HG03280 (cell line): ENCODE results near the gene ATXN7L1.
"Not testable (repeated sequence)": the region's sequence is repeated elsewhere in the genome, so short reads cannot be mapped to it uniquely, and the experiment has no call there.

Source experiments
- ATAC-seq: cut with Tn5 transposase; IDR thresholded peaks from one replicate; pipeline ENCODE4 v1.9.1; 2021; ENCODE audit warnings: mild to moderate bottlenecking, moderate library complexity; ENCODE audit not compliant: unreplicated experiment

The ATXN7L1 gene

DNA sequence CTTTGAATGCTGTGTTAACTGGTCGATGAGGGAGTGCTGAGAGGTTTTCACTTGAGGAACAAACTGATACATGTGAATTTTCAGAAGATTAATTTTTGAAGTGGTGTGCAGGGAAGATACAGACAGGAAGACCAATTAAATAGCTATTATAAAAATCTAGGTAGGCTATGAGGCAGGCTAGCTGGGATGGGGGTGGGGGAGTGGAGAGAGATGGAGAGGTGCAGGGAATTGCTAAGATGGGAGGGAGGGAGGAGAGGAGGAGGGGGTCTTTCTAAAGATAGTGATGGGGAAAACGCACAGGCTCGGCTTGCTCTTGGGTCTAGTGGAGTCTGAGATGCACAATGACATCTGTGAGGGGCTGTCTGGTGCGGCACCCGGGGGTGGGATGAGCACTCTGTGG is 15.2 kb downstream of the ATXN7L1 start:
- ATAC-seq, result no peak

DNA sequence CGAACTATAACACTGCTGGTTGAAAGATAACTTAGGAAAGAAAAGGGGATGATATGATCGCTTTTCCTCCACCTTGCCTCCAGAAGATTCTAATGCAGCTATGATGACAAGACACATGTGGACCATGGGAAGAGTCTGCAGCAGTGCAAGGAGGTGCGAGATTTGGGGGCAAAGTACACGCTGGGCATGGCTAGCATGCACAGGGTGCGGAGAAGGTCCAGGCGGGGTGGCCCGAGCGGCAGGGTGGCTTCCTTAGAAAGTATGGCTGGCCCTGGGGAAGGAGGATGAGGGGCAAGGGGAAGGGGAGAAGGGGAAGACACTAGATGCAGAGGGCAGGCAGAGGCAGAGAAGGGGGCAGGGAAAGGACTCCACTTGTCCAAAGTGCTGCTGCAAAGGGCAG is 15.6 kb downstream of the ATXN7L1 start:
- no peak for ATAC-seq

DNA sequence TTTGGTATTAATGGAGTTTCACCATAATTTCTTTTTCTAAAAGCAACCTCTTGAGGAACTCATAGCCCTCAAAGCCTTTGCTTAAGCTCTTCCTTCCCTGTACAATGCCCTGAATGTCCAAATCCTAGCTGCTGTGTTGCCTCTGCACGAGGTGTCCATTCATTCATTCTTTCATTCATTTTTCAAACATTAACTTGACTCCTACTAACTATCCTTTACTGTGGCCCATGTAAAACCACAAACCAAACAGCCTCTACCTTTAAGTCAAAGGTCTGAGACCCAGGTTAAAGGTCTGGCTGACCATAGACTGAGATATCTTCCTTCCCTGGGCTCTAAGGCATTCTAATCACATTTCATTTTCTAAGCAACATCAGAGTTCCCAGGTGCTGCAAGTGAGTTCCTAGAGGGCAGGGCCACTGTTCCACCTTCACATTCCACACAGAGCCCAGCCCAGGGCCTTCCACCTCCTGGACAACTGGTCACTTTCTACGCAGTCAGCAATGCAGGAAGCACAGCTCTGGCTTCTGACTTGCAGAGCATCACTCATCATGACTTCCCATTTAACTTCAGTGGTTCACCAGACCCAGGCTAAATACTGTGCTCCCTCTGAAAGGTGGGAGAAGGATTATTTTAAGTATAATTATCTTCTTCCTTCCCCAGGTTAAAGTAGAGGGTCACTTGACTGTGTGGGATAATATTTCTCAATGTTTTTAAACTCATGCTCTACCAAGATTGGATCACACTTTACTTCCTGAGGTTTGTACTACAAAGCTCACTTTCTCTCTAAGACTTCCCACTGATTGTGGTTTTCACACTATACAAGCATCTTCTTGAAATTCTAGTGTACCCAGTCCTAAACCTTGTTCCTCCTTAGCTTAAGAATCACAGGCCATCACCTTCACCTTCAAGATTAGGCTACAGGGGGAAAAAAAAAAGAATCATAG is 19.1 kb downstream of the ATXN7L1 start:
- ATAC-seq, result no peak

DNA sequence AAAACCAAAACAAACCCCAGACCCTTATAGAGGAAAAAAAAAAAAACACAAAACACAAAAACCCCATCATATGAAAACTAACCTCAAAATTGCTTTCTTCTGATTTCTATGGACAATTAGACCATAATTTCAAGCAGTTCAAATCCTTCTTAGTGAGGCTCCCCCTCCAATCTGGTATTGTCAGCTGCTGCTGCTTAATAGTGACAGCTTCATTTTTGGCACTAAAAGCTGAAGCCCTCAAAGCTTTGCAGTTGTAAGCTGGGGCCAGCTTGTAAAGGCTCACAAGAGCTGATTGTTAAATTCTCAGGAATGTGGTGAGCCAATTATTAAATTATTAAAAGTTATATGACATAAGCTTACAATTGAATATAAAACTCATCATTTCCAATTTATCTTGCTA is 21.9 kb downstream of the ATXN7L1 start:
- ATAC-seq, result no peak

DNA sequence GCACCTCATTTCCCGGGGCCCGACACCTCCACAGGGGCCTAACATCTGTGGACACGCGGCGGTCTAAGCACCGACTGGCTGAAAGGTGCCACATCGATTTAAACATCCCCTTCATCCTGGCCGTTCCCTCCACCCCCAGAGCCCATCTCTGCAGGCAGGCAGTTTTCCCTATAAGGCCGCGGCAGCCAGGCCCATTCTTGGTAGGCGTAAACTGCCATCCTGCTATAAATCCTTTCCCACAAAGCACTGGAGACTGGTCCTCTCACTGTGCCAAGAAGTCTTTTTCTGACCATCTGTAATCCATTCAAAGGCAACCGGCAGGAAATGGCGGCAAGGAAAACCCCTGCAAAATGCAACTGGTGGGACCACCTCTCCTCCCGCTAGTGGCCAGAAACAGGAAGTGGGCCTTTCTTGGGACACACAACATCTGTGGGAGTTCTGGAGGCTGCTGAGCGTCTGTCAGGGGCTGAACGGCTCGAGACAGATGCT is 22.4 kb downstream of the ATXN7L1 start:
- no peak for ATAC-seq

DNA sequence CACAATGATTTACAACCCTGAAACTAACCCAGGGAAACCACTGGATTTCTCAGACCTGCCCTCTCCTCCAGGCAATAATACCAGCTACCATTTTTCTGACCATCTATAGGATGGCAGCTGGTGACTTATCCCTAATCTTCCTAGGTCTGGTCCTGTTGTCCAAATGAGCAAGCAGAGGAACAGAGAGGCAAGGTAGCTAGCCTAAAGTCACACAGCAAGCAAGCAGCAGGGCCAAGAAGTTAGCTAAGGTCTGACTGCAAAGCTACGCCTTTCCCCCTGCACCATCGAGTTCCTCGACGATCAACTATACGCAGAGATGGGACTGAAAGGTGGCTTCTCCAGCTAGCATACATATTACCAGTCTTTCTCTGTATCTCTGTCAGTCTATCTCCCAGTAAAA is 25.3 kb downstream of the ATXN7L1 start:
- ATAC-seq, result no peak

DNA sequence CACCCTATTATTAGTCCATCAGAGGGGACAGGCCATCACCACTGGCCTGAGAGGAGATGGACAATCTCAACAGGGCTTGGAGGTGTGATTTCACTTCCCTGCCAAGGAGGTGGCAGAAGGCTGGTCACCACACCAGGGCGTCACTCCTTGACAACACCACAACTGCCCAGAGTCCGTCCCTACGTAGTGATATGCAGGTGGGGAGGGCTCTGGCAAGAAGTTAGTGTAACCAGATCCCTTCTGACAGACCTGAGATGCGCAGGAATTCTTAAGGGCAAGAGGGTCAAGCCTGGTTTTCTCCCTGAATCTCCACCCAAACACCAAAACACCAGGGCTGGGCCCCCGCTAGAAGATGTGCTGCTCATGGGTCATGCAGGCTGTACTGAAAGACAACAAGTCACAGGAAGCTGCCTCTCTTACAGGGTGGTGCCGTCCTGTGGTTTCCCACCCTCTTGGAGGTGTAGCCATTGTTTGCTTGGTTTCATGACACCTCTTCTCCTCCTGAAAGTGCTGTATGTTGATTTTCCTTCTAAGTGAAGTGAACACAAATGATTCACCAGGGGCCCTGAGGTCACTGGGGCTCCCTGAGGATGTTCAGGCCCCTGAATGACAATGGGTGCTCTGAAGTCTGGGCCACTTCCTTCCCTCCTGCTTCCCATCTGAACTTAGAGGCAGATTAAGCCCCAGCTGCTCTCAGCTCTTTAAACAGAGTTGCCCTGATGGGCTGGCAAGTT is 27.1 kb downstream of the ATXN7L1 start:
- no peak for ATAC-seq

DNA sequence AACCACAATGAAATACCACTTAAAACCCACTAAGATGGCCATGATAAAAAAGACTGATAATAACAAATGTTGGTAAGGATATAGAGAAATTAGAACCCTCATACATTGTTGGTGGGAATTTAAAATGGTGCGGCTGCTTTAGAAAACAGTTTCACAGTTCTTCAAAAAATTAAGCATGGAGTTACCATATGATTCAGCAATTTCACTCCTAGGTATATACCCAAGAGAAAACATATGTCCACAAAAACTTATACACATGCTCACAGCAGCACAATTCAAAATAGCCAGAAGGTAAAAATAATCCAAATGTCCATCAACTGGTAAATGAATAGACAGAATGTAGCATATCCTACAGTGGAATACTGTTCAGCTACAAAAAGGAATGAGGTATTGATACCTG is 30.0 kb downstream of the ATXN7L1 start:
- no peak for ATAC-seq

DNA sequence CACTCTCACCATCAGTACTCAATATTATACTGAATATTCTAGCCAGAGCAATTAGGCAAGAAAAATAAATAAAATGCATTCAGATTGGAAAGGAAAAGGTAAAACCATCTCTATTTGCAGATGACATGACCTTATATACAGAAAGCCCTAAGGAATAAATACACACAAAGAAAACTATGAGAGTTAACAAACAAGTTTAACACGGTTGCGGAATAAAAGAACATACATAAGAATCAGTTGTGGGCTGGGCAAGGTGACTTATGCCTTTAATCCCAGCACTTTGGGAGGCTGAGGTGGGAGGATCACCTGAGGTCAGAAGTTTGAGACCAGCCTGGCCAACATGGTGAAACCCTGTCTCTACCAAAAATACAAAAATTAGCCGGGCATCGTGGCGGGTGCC is 31.7 kb downstream of the ATXN7L1 start:
- ATAC-seq, result not testable (repeated sequence)

DNA sequence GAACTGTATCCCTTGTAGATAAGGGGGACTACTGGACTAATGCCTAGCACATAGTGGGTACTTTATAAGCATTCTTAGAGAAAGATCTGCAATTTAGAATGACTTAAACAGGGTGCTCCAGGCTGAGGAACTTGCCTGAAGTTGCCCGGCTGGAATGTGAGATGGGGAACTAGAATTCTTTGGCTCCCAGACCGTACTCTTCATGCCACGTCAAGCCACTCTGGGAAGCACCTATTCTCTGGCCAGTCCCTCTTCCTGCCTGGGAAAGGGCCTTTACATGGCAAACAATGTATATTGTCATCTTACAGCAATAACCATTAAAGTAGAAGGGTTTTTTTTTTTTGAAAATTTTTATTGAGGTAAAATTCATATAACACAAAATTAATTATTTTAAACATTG is 34.5 kb downstream of the ATXN7L1 start:
- ATAC-seq, result no peak

DNA sequence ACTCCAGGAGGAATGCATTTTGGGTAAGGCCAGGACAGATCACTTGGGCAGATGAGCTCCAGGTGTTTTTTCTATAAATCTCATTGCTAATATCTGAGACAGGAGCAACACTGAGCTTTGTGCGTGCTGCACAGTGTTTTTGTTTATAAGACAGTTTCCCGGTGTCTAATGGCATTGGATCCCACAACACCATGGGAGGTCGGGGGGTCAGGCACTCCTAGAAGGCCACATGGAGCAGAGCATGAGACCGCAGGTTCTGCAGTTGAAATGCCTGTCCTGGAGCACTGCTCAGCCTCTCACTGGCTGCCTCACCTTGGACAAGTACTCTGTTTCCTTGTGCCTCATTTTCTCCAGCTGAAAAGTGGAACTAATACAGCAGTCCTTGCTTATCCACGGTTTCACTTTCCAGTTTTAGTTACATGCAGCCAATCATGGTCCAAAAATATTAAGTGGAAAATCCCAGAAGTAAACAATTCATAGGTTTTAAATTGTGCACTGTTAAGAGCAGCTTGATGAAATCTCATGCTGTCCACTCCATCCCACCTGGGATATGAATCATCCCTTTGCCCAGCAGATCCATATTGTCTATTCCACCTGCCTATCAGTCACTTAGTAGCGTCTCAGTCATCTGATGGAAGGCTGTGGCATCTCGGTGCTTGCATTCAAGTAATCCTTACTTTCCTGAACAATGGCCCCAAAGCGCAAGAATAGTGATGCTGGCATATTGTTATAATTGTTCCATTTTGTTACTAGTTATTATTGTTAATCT is 35.2 kb downstream of the ATXN7L1 start:
- ATAC-seq, result no peak

DNA sequence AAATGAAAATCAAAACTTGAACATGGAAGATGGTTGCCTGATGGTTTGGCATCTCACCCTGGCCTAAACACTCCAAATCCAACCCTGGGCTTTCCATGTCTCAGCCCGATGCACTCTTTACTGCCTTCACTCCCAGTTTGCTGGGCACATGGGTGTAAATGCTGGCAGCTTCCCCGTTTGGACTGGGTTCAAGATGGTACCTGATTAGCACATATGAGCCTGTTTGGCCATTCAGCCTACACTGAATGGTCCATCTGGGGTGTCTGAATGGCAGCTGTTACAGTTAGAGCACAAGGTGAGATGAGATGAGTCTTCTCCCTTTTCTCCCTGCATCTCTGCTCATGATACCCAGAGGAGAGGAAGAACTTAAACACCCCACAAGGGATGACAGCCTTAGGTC is 37.1 kb downstream of the ATXN7L1 start:
- ATAC-seq, result no peak

DNA sequence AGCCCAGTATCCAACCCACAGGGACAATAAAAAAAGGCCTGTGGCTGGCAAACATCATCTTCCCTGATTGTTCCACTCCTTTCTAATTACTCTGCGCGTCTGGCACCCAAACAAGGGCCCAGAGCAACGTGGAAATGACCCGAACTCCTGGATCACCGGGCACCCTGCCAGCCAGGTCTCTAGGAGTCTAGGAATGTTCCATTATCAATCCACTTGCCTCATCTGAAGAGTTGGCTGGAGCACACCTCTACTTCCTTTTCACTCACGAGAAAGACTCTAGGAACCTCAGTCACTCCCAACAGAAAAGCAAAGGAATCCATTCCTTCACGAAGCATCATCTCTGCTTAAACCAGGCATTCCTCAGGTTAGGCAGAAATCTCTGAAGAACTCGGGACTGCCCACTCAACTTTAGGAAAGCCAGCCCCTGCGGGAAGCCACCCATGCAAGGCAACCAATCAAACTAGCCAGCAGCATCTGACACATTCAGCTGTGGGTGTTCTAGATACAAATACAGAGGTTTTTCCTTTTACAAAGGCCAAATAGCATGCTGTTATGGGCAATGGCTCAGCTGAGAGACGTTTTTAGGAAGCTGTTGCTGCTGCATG is 37.7 kb downstream of the ATXN7L1 start:
- ATAC-seq, result no peak

DNA sequence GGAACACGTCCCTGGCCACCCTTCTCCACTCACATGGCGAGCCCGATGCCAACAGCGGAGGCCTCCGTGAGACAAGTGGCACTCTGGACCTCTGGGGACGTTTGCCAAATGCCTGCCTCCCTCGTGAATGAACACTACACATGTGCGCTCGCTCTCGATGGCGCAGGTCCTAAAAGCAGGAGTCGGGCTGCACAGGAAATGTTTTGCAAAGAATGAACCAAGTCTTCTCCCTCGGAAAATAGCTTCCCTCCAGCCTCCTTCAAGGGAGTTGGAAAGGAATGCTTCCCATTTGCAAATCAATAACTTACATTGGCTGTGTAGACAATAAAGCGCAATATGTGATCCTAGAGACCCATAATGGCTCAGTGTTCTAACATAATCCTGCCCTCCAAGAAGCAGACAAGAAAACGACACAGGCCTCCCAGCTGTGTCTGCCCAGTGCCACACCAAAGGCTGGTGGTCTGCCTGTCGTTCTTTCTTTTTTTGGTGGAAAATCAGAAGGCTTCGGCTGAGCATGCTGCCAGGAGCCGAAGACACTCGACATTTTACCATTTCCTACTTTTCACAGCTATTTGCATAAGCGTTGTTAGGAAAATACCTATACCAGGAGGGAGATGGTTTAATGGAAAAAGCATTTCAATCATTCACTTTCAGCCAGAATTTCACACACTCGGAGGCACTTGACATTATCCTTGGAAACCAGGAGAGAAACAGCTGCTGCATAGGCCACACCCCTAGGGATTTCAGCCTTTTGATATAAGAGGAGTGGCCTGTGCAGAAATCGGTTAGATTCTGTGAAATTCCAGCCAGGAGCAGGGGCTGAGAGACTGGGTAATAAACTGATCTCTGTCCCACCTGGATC is 38.4 kb downstream of the ATXN7L1 start:
- no peak for ATAC-seq

DNA sequence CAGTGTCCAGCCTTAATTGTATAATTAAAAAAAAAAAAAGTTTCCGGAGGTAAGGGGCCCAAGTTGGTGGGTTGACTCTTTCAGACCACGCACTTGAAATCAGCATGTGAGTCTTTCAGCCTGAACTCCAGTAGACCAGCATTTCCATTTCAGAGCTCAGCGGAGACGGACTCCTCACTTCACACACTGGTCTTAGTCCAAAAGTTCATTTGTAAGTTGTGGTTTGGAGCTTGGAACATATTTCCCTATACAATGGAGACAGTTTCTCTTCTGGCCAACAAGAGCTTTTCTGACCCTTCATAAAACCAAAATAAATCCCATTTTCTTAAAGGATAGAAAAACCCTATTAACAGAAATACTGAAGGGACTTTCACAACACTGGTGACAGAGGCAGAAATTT is 41.0 kb downstream of the ATXN7L1 start:
- ATAC-seq, result no peak

DNA sequence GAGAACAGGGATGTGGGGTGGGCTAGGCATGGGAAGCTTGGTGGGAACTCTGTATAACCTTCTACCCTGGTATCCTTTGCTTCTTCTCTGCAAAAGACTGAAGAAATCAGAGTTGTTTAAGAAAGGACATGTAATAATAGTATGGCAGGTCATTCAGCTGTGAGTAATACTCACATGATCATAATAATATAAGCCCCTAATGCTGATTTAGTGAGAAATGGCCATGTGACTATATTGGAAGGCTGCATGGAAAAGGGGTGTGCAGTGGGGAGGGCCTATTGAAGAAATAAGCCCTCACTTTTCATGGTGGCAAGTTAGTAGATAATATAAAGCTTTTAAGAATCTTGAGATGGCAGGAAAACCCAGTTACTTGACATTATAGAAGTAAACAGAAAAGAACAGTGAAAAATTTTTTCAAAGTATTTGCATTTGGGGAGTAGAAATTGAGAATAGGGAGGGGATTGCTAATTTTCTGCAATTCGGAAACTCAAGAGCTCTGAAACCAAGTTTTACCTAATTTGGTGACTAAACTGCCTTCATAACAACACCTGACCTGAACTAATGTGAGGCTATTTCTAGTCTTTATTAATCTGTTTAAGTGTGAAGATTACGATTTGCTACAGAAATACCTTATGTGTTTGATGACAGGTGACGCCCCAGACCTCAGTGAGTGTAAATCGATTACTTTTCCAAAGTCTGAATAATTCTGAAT is 44.4 kb downstream of the ATXN7L1 start:
- no peak for ATAC-seq

DNA sequence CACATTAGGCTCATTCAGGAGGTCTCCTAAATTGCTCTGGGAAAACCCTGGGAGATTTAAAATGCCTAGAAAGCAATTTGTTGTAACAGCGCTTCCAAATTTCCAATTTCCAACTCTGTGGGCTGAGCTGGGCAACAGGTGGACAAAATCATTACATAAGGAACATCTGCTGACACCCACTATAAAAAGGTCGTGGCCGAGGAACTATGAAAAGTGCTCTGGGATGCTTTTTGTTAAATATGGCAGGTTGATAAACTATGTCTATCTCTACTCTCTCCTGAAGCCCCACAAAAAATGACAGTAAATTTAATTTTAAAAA is 45.1 kb downstream of the ATXN7L1 start:
- ATAC-seq, result no peak

DNA sequence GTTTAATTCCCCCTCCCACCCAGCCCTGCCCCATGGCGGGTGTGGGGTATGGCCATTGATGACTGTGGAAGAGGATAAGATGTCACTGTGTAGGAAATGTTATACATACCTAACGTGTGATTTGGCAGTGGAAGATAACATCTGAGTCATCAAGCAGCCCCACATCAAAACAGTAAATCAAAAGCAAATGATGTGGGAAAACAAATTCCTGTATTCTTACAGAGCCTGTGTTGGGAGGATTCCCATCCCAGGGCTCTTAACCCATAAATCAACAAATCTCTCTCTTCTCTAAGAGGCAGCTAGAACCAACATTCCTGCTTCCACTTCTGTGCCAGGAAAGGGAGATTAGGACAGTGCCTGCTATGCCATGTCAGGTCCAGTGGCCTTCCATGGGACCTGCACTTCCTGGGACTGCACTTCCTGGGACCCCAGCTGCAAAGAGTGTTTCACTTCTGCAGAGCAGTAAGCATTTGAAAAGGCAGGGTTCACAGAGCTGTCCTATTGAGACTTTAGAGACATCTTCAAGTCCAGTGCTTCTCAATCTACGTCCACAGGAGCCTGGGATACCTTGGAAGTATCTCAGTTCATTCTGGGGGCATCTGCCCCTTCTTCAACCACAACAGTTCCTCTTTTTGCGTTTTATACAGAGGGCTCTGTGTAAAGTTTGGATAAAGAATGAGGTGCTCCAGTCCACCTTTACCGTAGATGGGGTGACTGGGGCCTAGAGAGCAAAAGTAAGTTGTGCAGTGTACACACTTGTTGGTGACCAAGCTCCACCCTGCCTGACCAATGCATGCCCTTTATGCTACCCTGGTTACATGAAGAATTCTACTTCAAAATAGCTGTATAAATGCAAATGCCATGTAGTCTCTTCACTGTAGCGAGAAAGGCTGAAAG is 45.7 kb downstream of the ATXN7L1 start:
- ATAC-seq, result no peak
